Osteocyte (in vitro differentiated cells): ENCODE data around the gene KLF9. TPM values are rescaled to one million over a fixed set of nuclear protein-coding genes. Genes with fewer than 3 reads are reported as not detected.
"Not testable (repeated sequence)": the region's sequence is repeated elsewhere in the genome, so short reads cannot be mapped to it uniquely, and the experiment has no call there.

Source experiments
- DNase-seq: peaks from one replicate; pipeline ENCODE4 v3.0.0; 2021; ENCODE audit warnings: mixed read lengths; ENCODE audit not compliant: unreplicated experiment; ENCODE audit errors: extremely low spot score
- H3K27ac Mint-ChIP-seq: one replicate; pipeline ENCODE4 v1.8.0; 2021; ENCODE audit warnings: mild to moderate bottlenecking, mixed read lengths; ENCODE audit not compliant: unreplicated experiment
- H3K27me3 Mint-ChIP-seq: one replicate; pipeline ENCODE4 v1.8.0; 2021; ENCODE audit warnings: mixed read lengths; ENCODE audit not compliant: unreplicated experiment
- H3K36me3 Mint-ChIP-seq: one replicate; pipeline ENCODE4 v1.8.0; 2021; ENCODE audit warnings: mixed read lengths; ENCODE audit not compliant: unreplicated experiment
- H3K4me1 Mint-ChIP-seq: one replicate; pipeline ENCODE4 v1.8.0; 2021; ENCODE audit warnings: mixed read lengths; ENCODE audit not compliant: unreplicated experiment
- H3K4me3 Mint-ChIP-seq: one replicate; pipeline ENCODE4 v1.8.0; 2021; ENCODE audit warnings: mild to moderate bottlenecking, moderate library complexity, mixed read lengths; ENCODE audit not compliant: unreplicated experiment
- H3K9me3 Mint-ChIP-seq: one replicate; pipeline ENCODE4 v1.8.0; 2021; ENCODE audit warnings: mixed read lengths; ENCODE audit not compliant: unreplicated experiment
- total RNA-seq: library from RNA; stranded (reverse); gene quantifications from 2 replicates; pipeline ENCODE4 v1.2.1, GENCODE V29; 2021
- TF ChIP-seq, protein P1 (sequence below): fragments of 200-600 bp; sonication (generic); IDR thresholded peaks from 2 replicates; pipeline ENCODE4 v1.5.0; 2021; ENCODE audit warnings: antibody characterized with exemption, mild to moderate bottlenecking, moderate library complexity

Gene KLF9
- total RNA-seq, 1 donor from 2014 or later: 85.3 TPM

- Mint-ChIP-seq H3K9me3 (no peaks in the 10 kb centered on the region), H3K36me3 (peaks cover 11% of the 10 kb centered on the region), H3K27me3 (no peaks in the 10 kb centered on the region), H3K4me1 (peaks cover 83% of the 10 kb centered on the region), H3K27ac (peak overlapping the region; percentile 85), H3K4me3 (peak overlapping the region; percentile 64)
- TF ChIP-seq, protein P1, sequence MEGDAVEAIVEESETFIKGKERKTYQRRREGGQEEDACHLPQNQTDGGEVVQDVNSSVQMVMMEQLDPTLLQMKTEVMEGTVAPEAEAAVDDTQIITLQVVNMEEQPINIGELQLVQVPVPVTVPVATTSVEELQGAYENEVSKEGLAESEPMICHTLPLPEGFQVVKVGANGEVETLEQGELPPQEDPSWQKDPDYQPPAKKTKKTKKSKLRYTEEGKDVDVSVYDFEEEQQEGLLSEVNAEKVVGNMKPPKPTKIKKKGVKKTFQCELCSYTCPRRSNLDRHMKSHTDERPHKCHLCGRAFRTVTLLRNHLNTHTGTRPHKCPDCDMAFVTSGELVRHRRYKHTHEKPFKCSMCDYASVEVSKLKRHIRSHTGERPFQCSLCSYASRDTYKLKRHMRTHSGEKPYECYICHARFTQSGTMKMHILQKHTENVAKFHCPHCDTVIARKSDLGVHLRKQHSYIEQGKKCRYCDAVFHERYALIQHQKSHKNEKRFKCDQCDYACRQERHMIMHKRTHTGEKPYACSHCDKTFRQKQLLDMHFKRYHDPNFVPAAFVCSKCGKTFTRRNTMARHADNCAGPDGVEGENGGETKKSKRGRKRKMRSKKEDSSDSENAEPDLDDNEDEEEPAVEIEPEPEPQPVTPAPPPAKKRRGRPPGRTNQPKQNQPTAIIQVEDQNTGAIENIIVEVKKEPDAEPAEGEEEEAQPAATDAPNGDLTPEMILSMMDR: no peak
- DNase-seq: no peak
These were observed 8.5 kb downstream of the KLF9 start for GRCh38 chr9:70405808-70406433.

DNA sequence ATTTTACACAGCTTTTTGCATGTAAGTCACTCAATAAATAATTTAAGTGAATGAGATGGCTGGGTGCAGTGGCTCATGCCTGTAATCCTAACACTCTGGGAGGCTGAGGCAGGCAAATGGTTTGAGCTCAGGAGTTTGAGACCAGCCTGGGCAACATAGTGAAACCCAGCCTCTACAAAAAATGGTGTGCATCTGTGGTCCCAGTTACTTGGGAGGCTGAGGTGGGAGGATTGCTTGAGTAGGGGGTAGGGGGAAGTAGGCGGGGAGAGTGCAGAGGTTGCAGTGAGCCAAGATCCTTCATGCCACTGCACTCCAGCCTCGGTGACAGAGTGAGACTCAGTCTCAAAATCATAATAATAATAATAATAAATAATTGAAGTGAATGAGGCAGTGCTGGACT, 10.2 kb downstream of the KLF9 start:
- DNase-seq: no peak
- Mint-ChIP-seq H3K4me3 (no peak overlapping the region), H3K9me3 (no peaks in the 10 kb centered on the region), H3K36me3 (peaks cover 5% of the 10 kb centered on the region), H3K27ac (peak overlapping the region; percentile 10), H3K4me1 (peaks cover 85% of the 10 kb centered on the region), H3K27me3 (no peaks in the 10 kb centered on the region)
- TF ChIP-seq, protein P1: no peak

DNA sequence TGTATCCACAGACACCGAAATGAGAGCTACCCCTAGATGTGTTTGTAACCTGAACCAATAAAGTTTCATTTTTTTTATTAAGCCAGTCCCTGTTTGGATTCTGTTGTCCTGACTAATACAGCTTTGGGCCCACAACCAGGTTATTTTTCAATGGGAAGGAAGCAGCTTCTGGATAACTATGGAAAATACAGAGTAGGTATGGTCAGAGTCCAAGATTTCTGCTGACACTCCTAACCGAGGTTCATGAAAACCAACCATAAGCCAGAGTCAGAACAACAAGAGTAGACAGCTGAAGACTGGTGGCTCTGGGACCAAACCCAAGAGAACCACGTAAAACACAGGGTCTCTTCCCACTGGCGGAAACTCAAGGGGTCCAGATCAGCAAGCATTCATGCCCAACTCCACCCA, 10.8 kb downstream of the KLF9 start:
- Mint-ChIP-seq H3K27ac (peak overlapping the region; percentile 57), H3K4me1 (peaks cover 90% of the 10 kb centered on the region), H3K36me3 (peaks cover 5% of the 10 kb centered on the region), H3K27me3 (no peaks in the 10 kb centered on the region), H3K4me3 (no peak overlapping the region), H3K9me3 (no peaks in the 10 kb centered on the region)
- no peak for DNase-seq
- TF ChIP-seq, protein P1: no peak

GRCh38 chr9:70403166-70403565, 11.3 kb downstream of the KLF9 start:
- TF ChIP-seq, protein P1: no peak
- no peaks in the 10 kb centered on the region for H3K9me3 Mint-ChIP-seq
- no peak overlapping the region for H3K4me3 Mint-ChIP-seq
- H3K27ac Mint-ChIP-seq: peak overlapping the region; percentile 57
- peaks cover 90% of the 10 kb centered on the region for H3K4me1 Mint-ChIP-seq
- peak; percentile 27 for DNase-seq
- H3K36me3 Mint-ChIP-seq: peaks cover 6% of the 10 kb centered on the region
- H3K27me3 Mint-ChIP-seq: no peaks in the 10 kb centered on the region

DNA sequence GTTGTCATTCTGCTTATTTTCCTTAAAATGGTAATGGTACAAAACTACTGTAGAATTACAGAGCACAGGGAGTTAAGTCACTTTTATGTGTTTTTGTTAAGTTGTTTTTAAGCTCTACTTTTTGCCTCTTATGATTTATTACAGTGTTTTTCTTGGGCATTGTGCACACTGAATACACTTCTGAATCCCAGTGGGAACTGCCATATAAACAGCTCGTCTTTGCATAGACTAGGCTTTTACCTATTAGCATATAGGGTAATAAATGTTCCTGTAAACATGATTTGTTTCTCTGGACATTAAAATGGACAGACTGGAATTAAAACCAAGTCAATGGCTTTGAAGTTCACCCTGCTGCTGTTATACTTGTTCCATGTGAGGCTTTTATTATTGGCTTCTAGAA, 12.2 kb downstream of the KLF9 start:
- H3K27me3 Mint-ChIP-seq: no peaks in the 10 kb centered on the region
- no peaks in the 10 kb centered on the region for H3K9me3 Mint-ChIP-seq
- DNase-seq: peak; percentile 3
- no peak overlapping the region for H3K27ac Mint-ChIP-seq
- H3K4me3 Mint-ChIP-seq: no peak overlapping the region
- H3K4me1 Mint-ChIP-seq: peaks cover 90% of the 10 kb centered on the region
- peaks cover 4% of the 10 kb centered on the region for H3K36me3 Mint-ChIP-seq
- TF ChIP-seq, protein P1: no peak

- not testable (repeated sequence) for H3K27me3 Mint-ChIP-seq, H3K36me3 Mint-ChIP-seq, H3K9me3 Mint-ChIP-seq, H3K27ac Mint-ChIP-seq, H3K4me3 Mint-ChIP-seq, DNase-seq
- H3K4me1 Mint-ChIP-seq: peaks cover 85% of the 10 kb centered on the region
These were observed 13.2 kb downstream of the KLF9 start for GRCh38 chr9:70401241-70401640.
